ENCODE results near the gene RPS15. TPM values are rescaled to one million over a fixed set of nuclear protein-coding genes. Genes with fewer than 3 reads are reported as not detected.
A peak's percentile ranks its signal among the peaks of the same experiment; 100 is the strongest.

Gene RPS15
- total RNA-seq, 1 donor from 2014 or later, result 614 TPM

DNA sequence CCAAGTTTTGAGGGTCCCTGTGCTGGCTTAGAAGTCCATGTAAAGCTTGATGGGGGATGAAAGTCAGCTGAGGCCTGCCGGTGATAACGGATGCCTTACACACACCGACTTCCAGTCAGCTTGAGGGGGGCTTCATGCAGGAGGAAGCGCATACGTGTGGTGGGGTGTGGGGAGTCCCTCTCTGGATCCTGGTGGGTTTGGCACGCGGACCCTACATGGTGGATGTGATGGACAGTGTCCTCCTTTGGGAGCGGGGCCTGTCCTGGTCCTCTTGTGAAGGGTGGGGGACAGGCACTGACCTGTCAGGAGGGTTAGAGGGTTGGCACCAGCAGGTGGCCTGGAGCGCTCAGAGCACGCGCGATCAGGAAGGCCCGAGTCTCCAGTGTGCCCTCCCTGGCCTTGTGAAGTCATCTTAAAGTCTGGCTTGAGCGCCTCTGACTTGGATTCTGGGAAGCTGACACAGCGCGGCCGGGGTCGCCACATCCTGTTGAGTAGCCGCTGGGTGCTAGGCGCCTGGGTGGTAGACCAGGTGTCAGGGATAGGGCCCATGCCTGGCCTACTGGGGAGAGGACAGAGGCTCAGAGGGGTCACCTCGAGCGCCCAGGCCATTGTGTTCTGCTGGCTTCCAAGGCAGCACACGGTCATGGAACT, 27.9 kb upstream of the RPS15 start:
- peaks cover 47% of the 10 kb centered on the region for H3K4me1 Mint-ChIP-seq (ENCODE audit: low read depth)
- peak overlapping the region; percentile 81 for H3K27ac Mint-ChIP-seq (ENCODE audit: unreplicated experiment)

DNA sequence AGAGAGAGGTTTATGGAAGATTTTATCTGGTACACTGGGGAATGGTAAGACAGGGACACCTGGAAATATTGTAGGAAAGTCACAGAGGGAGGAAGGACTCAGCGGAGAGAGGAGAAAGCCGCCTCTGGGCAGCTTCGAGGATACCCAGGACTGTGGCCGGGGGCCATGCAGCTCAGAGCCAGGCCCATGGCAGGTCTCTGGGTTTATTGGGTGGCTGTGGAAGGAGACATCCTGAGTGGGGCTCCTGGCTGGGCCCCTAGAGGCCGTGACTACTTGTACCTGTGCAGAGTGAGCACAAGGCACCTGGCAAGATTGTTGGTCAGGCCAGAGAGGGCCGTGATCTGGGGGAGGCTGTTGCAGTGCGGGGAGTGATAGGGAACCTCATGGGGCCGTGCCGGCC, 27.4 kb upstream of the RPS15 start:
- Mint-ChIP-seq H3K9me3 (ENCODE audit: low read depth) (no peaks in the 10 kb centered on the region), H3K36me3 (ENCODE audit: low read depth) (no peaks in the 10 kb centered on the region), H3K27ac (ENCODE audit: unreplicated experiment) (peak overlapping the region; percentile 81), H3K4me3 (ENCODE audit: unreplicated experiment) (no peak overlapping the region), H3K4me1 (ENCODE audit: low read depth) (peaks cover 52% of the 10 kb centered on the region), H3K27me3 (ENCODE audit: low read depth) (no peaks in the 10 kb centered on the region)
- TF ChIP-seq, protein P1, sequence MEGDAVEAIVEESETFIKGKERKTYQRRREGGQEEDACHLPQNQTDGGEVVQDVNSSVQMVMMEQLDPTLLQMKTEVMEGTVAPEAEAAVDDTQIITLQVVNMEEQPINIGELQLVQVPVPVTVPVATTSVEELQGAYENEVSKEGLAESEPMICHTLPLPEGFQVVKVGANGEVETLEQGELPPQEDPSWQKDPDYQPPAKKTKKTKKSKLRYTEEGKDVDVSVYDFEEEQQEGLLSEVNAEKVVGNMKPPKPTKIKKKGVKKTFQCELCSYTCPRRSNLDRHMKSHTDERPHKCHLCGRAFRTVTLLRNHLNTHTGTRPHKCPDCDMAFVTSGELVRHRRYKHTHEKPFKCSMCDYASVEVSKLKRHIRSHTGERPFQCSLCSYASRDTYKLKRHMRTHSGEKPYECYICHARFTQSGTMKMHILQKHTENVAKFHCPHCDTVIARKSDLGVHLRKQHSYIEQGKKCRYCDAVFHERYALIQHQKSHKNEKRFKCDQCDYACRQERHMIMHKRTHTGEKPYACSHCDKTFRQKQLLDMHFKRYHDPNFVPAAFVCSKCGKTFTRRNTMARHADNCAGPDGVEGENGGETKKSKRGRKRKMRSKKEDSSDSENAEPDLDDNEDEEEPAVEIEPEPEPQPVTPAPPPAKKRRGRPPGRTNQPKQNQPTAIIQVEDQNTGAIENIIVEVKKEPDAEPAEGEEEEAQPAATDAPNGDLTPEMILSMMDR (IDR thresholded peaks at IDR 0.05), result no peak
- no peak for DNase-seq (ENCODE audit: low spot score)

More for the DNA sequence above, 27.9 kb upstream of the RPS15 start:
- TF ChIP-seq, protein P1 (IDR thresholded peaks at IDR 0.05), result no peak
- no peaks in the 10 kb centered on the region for H3K27me3 Mint-ChIP-seq (ENCODE audit: low read depth)
- H3K9me3 Mint-ChIP-seq (ENCODE audit: low read depth), result no peaks in the 10 kb centered on the region
- DNase-seq (ENCODE audit: low spot score), result peak; percentile 90
- peak overlapping the region; percentile 87 for H3K4me3 Mint-ChIP-seq (ENCODE audit: unreplicated experiment)
- no peaks in the 10 kb centered on the region for H3K36me3 Mint-ChIP-seq (ENCODE audit: low read depth)

DNA sequence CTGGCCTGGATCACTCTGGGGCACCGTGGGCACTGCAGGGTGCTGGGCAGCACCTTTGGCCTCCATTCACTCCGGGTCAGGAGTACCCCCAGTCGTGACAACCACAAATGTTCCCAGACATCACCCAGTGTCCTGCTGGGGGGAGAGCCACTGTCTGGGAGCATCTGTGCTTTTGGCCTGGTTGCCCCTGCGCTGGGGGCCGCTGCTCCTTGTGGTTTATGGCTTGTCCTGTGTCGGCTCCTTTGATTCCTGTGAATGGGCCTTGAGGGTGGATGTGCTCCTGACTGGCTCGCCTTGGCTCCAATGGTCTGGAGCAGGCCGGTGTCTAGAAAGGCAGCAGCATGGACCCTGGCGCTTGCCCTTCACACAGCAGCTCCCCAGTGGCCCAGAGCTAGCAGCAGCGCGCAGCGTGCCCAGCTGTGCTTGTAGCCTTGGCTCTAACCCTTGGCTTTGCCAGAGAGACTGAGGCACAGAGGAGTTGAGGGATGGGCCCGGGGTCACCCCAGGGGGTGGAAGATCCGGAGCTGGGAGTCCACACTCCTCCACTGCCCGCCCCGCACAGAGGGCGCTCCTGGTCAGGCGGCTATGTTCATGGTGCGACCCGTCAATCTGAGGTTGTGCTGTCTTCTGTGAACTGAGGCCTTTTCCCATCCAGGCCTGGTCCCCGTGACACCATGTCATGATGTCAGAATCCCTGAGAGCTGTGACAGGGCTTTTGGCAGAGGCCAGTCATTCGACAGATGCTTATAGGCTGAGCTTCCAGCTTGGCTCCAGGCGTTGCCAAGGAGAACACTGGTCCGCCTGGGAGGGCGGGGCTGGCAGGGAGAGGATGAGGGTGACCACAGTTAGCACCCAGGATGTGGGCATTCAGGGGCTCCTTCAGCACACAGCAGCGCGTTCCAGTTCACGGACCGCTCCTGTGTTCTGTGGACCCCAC, 26.7 kb upstream of the RPS15 start:
- TF ChIP-seq, protein P1 (IDR thresholded peaks at IDR 0.05), result no peak
- no peaks in the 10 kb centered on the region for H3K36me3 Mint-ChIP-seq (ENCODE audit: low read depth)
- peak; percentile 87 for DNase-seq (ENCODE audit: low spot score)
- H3K4me1 Mint-ChIP-seq (ENCODE audit: low read depth), result peaks cover 57% of the 10 kb centered on the region
- H3K27ac Mint-ChIP-seq (ENCODE audit: unreplicated experiment), result peak overlapping the region; percentile 81
- H3K4me3 Mint-ChIP-seq (ENCODE audit: unreplicated experiment), result no peak overlapping the region
- H3K27me3 Mint-ChIP-seq (ENCODE audit: low read depth), result no peaks in the 10 kb centered on the region
- H3K9me3 Mint-ChIP-seq (ENCODE audit: low read depth), result no peaks in the 10 kb centered on the region

DNA sequence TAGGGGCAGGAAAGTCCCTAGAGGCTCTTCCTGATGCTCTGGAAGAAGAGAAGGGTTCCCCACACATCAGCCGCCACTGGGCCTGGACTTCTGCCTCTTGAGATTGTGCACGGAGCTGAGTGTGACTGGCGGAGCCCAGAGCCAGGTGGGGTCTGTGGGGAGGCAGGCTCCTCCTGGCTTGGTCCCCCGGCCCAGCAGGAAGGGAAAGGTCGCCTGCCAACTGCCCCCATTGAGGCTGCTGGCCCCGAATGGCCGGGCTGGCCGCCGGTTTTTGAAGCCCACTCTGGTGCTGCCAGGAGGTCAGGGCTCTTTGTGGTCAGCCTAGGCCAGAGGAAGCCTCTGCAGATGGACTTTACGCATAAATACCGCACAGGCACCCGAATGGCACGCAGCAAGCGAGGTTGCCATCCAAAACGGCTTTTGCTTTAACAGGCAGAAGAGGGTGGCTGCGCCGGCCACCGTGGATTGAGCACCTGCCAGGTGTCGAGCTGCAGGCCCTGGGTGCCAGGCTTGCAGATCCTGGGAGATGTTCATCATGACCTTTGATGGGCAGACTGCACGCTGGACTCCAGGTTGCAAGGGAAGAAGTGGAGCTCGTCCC, 25.8 kb upstream of the RPS15 start:
- H3K27ac Mint-ChIP-seq (ENCODE audit: unreplicated experiment), result no peak overlapping the region
- H3K4me3 Mint-ChIP-seq (ENCODE audit: unreplicated experiment), result no peak overlapping the region
- H3K9me3 Mint-ChIP-seq (ENCODE audit: low read depth), result no peaks in the 10 kb centered on the region
- H3K36me3 Mint-ChIP-seq (ENCODE audit: low read depth), result no peaks in the 10 kb centered on the region
- H3K4me1 Mint-ChIP-seq (ENCODE audit: low read depth), result peaks cover 64% of the 10 kb centered on the region
- TF ChIP-seq, protein P1 (IDR thresholded peaks at IDR 0.05), result no peak
- H3K27me3 Mint-ChIP-seq (ENCODE audit: low read depth), result no peaks in the 10 kb centered on the region
- no peak for DNase-seq (ENCODE audit: low spot score)

Measured in chondrocyte (in vitro differentiated cells).